RWPE1 (cell line): ENCODE data around the gene SPOCK1.

Experiments used
- CTCF ChIA-PET: fragments of 350-600 bp; sonication (Branson Sonifier 250); formaldehyde crosslinking; extraction: SDS; loops from one replicate; lab custom pipeline; 2021; lab: Yijun Ruan, JAX
- POLR2A ChIA-PET: fragments of 400-600 bp; formaldehyde crosslinking; extraction: SDS; loops from one replicate; lab custom pipeline; 2020; ENCODE audit warnings: antibody characterized with exemption; ENCODE audit not compliant: low non-redundant PET; lab: Yijun Ruan, JAX
- DNase-seq: peaks from one replicate; pipeline ENCODE4 v3.0.0; 2012; ENCODE audit warnings: low spot score
- H3K27ac ChIP-seq: fragments of 450-650 bp; 2 replicates; pipeline ENCODE4 v1.5.1; 2017
- TF ChIP-seq, protein P1 (sequence below): fragments of 450-650 bp; conservative IDR thresholded peaks from 2 replicates; pipeline ENCODE4 v1.5.1; 2017; ENCODE audit warnings: low read depth, mild to moderate bottlenecking

SPOCK1 gene

DNA sequence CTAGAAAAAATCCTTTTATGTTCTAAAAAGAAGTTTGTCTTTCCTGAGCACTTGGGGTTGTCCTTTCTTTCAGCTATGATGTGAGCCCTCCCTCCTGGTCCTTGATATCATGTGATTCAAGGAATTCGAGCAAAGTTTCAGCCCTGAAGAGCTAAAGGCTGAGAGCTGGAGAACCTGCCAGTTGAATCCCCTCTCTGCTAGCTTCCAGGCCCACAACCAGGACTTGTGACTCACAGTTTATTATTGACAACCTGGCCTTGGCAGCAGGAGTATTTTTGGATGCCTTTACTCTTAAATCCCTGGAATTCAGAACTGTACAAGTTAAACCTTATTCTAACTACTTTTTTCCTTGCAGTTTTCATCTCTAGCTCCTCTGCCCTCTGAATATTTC, 182.8 kb downstream of the SPOCK1 start:
- ChIA-PET CTCF (interaction anchor here (0.6 kb wide), 1 partner anchor 163 kb away, joined by 3 read pairs; no protein-coding TSS in a partner anchor), POLR2A (no interaction called here)
- H3K27ac ChIP-seq, result no peak overlapping the region
- TF ChIP-seq, protein P1, sequence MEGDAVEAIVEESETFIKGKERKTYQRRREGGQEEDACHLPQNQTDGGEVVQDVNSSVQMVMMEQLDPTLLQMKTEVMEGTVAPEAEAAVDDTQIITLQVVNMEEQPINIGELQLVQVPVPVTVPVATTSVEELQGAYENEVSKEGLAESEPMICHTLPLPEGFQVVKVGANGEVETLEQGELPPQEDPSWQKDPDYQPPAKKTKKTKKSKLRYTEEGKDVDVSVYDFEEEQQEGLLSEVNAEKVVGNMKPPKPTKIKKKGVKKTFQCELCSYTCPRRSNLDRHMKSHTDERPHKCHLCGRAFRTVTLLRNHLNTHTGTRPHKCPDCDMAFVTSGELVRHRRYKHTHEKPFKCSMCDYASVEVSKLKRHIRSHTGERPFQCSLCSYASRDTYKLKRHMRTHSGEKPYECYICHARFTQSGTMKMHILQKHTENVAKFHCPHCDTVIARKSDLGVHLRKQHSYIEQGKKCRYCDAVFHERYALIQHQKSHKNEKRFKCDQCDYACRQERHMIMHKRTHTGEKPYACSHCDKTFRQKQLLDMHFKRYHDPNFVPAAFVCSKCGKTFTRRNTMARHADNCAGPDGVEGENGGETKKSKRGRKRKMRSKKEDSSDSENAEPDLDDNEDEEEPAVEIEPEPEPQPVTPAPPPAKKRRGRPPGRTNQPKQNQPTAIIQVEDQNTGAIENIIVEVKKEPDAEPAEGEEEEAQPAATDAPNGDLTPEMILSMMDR, result no peak
- no peak for DNase-seq

GRCh38 chr5:137315534-137316345, 183.4 kb downstream of the SPOCK1 start:
- ChIA-PET POLR2A (no interaction called here), CTCF (interaction anchor here (0.6 to 1.5 kb wide), 3 partner anchors 97 to 183 kb away, joined by 3 to 5 read pairs (median 3); partner anchors contain the start of gene SPOCK1)
- TF ChIP-seq, protein P1, result no peak
- no peak for DNase-seq
- H3K27ac ChIP-seq, result no peak overlapping the region

DNA sequence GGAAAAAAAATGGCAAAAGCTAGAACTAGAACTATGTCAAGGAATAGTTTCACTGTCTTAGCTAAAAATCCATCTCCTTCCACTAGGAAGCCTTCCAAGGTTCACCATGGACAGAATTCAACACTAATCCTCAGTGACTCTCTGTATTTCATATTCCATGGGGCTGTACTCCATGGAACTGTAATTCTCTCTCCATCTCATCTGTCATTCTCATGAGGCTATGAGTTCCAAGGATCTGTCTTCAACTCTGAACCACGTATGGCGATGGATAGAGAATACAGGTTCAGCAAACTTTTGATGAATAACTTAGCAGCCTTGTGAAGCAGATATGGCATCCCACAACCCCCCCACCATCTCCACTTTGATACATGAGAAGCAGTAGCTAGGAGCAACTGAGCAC, 184.0 kb downstream of the SPOCK1 start:
- ChIA-PET POLR2A (no interaction called here), CTCF (interaction anchor here (0.9 to 1.5 kb wide), 2 partner anchors 96 to 184 kb away, joined by 3 to 5 read pairs; partner anchors contain the start of gene SPOCK1)
- no peak for DNase-seq
- TF ChIP-seq, protein P1, result no peak
- no peak overlapping the region for H3K27ac ChIP-seq

DNA sequence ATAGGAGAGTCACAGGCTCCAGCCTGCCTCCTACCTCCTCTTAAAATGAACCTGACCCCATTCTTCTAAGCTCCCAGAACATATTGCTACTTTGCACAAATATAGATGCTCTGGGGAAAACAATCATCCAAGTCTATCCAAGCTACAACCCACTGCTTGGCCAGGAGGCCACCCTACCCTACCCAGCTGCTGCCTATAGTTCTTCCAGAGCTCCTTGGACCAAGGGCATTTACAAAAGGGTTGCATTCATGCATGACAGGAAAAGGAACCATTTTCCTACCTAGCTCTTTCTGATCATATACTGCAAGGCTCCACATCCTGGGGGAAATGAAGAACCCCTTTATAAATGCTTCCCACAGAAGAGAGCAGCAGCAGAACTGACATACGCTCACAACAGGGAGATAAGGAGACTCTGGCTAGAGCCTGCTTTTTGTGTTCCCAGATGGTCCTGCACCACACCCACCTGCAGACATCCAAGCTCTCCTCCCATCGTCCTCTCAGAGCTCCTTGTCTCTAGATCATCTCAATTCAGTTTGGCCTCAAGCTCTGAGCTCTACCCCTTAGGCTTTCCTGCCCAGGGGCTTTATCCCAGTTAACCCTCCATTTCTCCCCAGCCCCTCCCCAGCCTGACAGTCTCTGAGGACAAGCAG, 185.5 kb downstream of the SPOCK1 start:
- DNase-seq, result no peak
- no peak overlapping the region for H3K27ac ChIP-seq
- ChIA-PET POLR2A (no interaction called here), CTCF (no interaction called here)
- TF ChIP-seq, protein P1, result no peak

- POLR2A ChIA-PET, result no interaction called here
- CTCF ChIA-PET, result interaction anchor here (0.6 to 0.7 kb wide), 3 partner anchors 8 to 459 kb away, joined by 3 to 8 read pairs (median 4); no protein-coding TSS in a partner anchor
- TF ChIP-seq, protein P1, result no peak
- H3K27ac ChIP-seq, result no peak overlapping the region
- DNase-seq, result no peak
These were observed 187.1 kb downstream of the SPOCK1 start for GRCh38 chr5:137312011-137312410.

DNA sequence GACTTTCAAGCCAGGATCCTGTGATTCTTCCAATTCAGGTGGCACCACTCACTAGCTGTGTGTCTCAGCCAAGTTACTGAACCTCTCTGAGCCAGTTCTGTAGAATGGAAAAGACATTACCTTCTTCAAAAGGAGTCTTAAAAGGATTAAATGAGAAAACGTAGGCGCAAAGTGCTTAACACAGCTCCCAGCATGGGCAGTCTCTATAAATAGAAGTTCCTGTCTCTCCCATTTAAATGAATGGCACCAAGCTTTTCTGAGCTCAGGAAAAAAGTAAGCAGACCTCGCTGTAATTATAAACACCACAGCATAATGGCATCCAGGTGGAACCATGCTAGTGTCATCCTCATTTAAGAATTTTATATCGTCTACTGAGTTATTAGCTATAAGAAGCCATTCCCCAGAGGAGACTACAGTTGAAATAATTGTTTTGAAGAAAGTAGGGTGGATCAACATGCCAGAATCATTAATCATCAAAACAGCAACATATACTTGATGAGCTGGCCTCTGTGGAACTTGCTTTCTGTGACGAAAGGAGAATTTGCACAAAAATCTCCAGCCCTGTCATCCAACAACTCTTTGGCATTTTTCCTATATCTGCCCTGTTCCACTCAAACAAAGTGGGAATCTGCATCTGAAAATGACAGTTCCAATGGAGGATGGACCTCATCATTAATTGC, 188.9 kb downstream of the SPOCK1 start:
- TF ChIP-seq, protein P1, result no peak
- DNase-seq, result peak; percentile 95
- ChIA-PET CTCF (interaction anchor here (0.8 to 1.6 kb wide), 5 partner anchors 9 to 189 kb away, joined by 3 to 5 read pairs (median 4); partner anchors contain the start of gene SPOCK1), POLR2A (no interaction called here)
- no peak overlapping the region for H3K27ac ChIP-seq
